ENCODE data around the gene SLCO4A1. TPM values are rescaled to one million over a fixed set of nuclear protein-coding genes. Genes with fewer than 3 reads are reported as not detected.

SLCO4A1 gene
- total and polyA plus RNA-seq, 2 donors (not counting 1 experiment from before 2014, with no cell fraction given), result 2.1 to 79.5 TPM

GRCh38 chr20:62666736-62667529, 24.6 kb downstream of the SLCO4A1 start:
- TF ChIP-seq EZH2 (IDR thresholded peaks at IDR 0.05; ENCODE audit: borderline replicate concordance, insufficient read depth, low read depth, low read length, poor library complexity, severe bottlenecking), result no peak
- TF ChIP-seq CTCF (IDR thresholded peaks at IDR 0.05), result no peak
- Mint-ChIP-seq H3K27ac (no peak overlapping the region), H3K27me3 (no peaks in the 10 kb centered on the region), H3K4me3 (no peak overlapping the region), H3K9me3 (ENCODE audit: insufficient read depth) (no peaks in the 10 kb centered on the region), H3K4me1 (no peaks in the 10 kb centered on the region)
- Histone ChIP-seq H3K9ac (ENCODE audit: low read length) (no peak overlapping the region), H3K79me2 (ENCODE audit: control insufficient read depth, insufficient read depth, low read length) (peaks cover 3% of the 10 kb centered on the region), H4K20me1 (ENCODE audit: control insufficient read depth, insufficient read depth, low read length, poor library complexity, severe bottlenecking) (no peaks in the 10 kb centered on the region), H3K9me3 (ENCODE audit: control extremely low read depth in 1 of 3, control insufficient read depth in 2 of 3, insufficient read depth in 1 of 3, low read length in 2 of 3) (no peaks in the 10 kb centered on the region), H3K36me3 (replicated peaks in 1 of 2; ENCODE audit: control extremely low read depth in 1 of 2, control insufficient read depth in 1 of 2, extremely low read depth in 1 of 2, insufficient read depth in 2 of 2, low read length in 1 of 2) (no peaks in the 10 kb centered on the region), H3K27ac (ENCODE audit: low read length in 2 of 2) (no peak overlapping the region), H3K4me1 (ENCODE audit: control insufficient read depth in 2 of 2, insufficient read depth in 2 of 2, low read length in 2 of 2) (no peaks in the 10 kb centered on the region), H3K27me3 (replicated peaks in 1 of 4; ENCODE audit: control extremely low read depth in 1 of 4, control insufficient read depth in 3 of 4, insufficient read depth in 4 of 4, low read length in 3 of 4) (no peaks in the 10 kb centered on the region), H2AFZ (ENCODE audit: insufficient read depth, low read depth, low read length, poor library complexity, severe bottlenecking) (no peak overlapping the region), H3K4me2 (replicated peaks; ENCODE audit: low read depth, low read length, poor library complexity, severe bottlenecking) (no peak overlapping the region), H3K4me3 (ENCODE audit: control extremely low read depth in 1 of 5, extremely low read depth in 1 of 5, insufficient read depth in 1 of 5, low read depth in 2 of 5, low read length in 4 of 5) (no peak overlapping the region)
- DNase-seq (no peak), ATAC-seq (ENCODE audit: low read depth) (no peak)
- CTCF ChIA-PET, result interaction anchor here (1.2 to 2.0 kb wide), 5 partner anchors 16 to 142 kb away, joined by 4 to 9 read pairs (median 7); no protein-coding TSS in a partner anchor
- 97% methylated on average over 27 of the region's 27 CpGs for WGBS (ENCODE audit: insufficient coverage)
- intact Hi-C loops (cut with micrococcal nuclease), result no loop called here
- POLR2A ChIA-PET, result interaction anchor here (0.6 kb wide), 1 partner anchor 15 kb away, joined by 5 read pairs; no protein-coding TSS in a partner anchor

Measured in B cell (primary cell).